CD4-positive, alpha-beta memory T cell (primary cell): Measurements from ENCODE around the gene SYT15. TPM values are rescaled to one million over a fixed set of nuclear protein-coding genes. Genes with fewer than 3 reads are reported as not detected.

ENCODE experiments used
- CTCF ChIA-PET: fragments of 350-600 bp; sonication (Branson Sonifier 250); formaldehyde crosslinking; loops from one replicate; lab custom pipeline; 2021; ENCODE audit warnings: inconsistent platforms; ENCODE audit not compliant: partially characterized antibody; lab: Charles Lee
- POLR2A ChIA-PET: fragments of 350-600 bp; sonication (Branson Sonifier 250); formaldehyde crosslinking; loops from one replicate; lab custom pipeline; 2021; ENCODE audit not compliant: partially characterized antibody; lab: Charles Lee
- DNase-seq, 5 donors: peaks; one replicate each; pipeline versions ENCODE4 v3.0.0 to v3.0.0-alpha.2; 2020 to 2022; ENCODE audit warnings: mixed read lengths in 1 of 5
- H3K27ac ChIP-seq: one replicate; pipeline ENCODE4 v1.7.0; 2013; ENCODE audit warnings: low read depth, low read length
- H3K27me3 ChIP-seq: 2 replicates; pipeline ENCODE4 v1.7.0; 2013; ENCODE audit warnings: mild to moderate bottlenecking, low read length, moderate library complexity; ENCODE audit not compliant: insufficient read depth
- H3K36me3 ChIP-seq: 2 replicates; pipeline ENCODE4 v1.7.0; 2013; ENCODE audit warnings: mild to moderate bottlenecking, low read length, moderate library complexity; ENCODE audit not compliant: insufficient read depth
- H3K4me1 ChIP-seq: 2 replicates; pipeline ENCODE4 v1.7.0; 2013; ENCODE audit warnings: mild to moderate bottlenecking, low read length, moderate library complexity; ENCODE audit not compliant: insufficient read depth
- H3K4me3 ChIP-seq, 2 donors: one replicate each; pipeline ENCODE4 v1.7.0; 2013; ENCODE audit warnings: low read length in 2 of 2, mild to moderate bottlenecking in 1 of 2
- H3K9me3 ChIP-seq, 2 donors: one replicate each; pipeline ENCODE4 v1.7.0; 2013; ENCODE audit warnings: low read length in 2 of 2, control low read depth in 1 of 2; ENCODE audit not compliant: control insufficient read depth in 1 of 2
- H3K27ac Mint-ChIP-seq, 7 donors: one replicate each; pipeline ENCODE4 v1.8.0; 2020 to 2021; ENCODE audit warnings: mixed read lengths in 7 of 7, mild to moderate bottlenecking in 6 of 7, inconsistent platforms in 3 of 7, moderate library complexity in 3 of 7
- H3K27me3 Mint-ChIP-seq, 2 donors: one replicate each; pipeline ENCODE4 v1.8.0; 2020 to 2021; ENCODE audit warnings: mixed read lengths in 2 of 2
- H3K36me3 Mint-ChIP-seq, 2 donors: one replicate each; pipeline ENCODE4 v1.8.0; 2020 to 2021; ENCODE audit warnings: mixed read lengths in 2 of 2, inconsistent platforms in 1 of 2, mild to moderate bottlenecking in 1 of 2
- H3K4me1 Mint-ChIP-seq, 4 donors: one replicate each; pipeline ENCODE4 v1.8.0; 2020 to 2021; ENCODE audit warnings: mixed read lengths in 4 of 4, mild to moderate bottlenecking in 1 of 4
- H3K4me3 Mint-ChIP-seq, 8 donors: one replicate each; pipeline ENCODE4 v1.8.0; 2020 to 2021; ENCODE audit warnings: mixed read lengths in 8 of 8, mild to moderate bottlenecking in 7 of 8, moderate library complexity in 6 of 8, inconsistent platforms in 3 of 8
- H3K9me3 Mint-ChIP-seq, 8 donors: one replicate each; pipeline ENCODE4 v1.8.0; 2020 to 2021; ENCODE audit warnings: mixed read lengths in 8 of 8, mild to moderate bottlenecking in 5 of 8, inconsistent platforms in 3 of 8, moderate library complexity in 1 of 8
- intact Hi-C: fragments of 100-400 bp; cut with micrococcal nuclease; formaldehyde crosslinking; loops from one replicate; pipeline ENCODE4 v1.15.1; 2023
- polyA plus RNA-seq, 2 donors: library from polyadenylated mRNA; unstranded; fragments of 300-500 nt; fragmentation: Illumina TruSeq; gene quantifications; one replicate each; pipeline ENCODE4 v1.2.3, GENCODE V29; 2021
- total RNA-seq, 2 experiments: library from RNA; stranded (reverse); gene quantifications; one replicate each; pipeline ENCODE4 v1.2.3, GENCODE V29; 2021

SYT15 gene
- total and polyA plus RNA-seq, 4 experiments from 2014 or later, result 0.10 to 1.7 (median 0.55) TPM

- H3K27me3 Mint-ChIP-seq, result peaks cover 36 to 38% of the 10 kb centered on the region in 2 donors
- no peak overlapping the region for H3K27ac Mint-ChIP-seq
- H3K9me3 ChIP-seq, result no peaks in the 10 kb centered on the region
- no peak overlapping the region for H3K4me3 Mint-ChIP-seq
- H3K4me1 Mint-ChIP-seq, result peaks cover 1 to 10% (median 5%) of the 10 kb centered on the region in 4 donors
- no peaks in the 10 kb centered on the region for H3K36me3 ChIP-seq
- no peaks in the 10 kb centered on the region for H3K4me1 ChIP-seq
- peak in 1 of 5 donors; percentile 35 for DNase-seq
- ChIA-PET POLR2A (no interaction called here), CTCF (no interaction called here)
- peaks cover 3% of the 10 kb centered on the region for H3K27me3 ChIP-seq
- H3K9me3 Mint-ChIP-seq, result peaks cover 0 to 3% (median 0%) of the 10 kb centered on the region in 8 donors
- H3K4me3 ChIP-seq, result no peak overlapping the region
- intact Hi-C loops, result no loop called here
- H3K36me3 Mint-ChIP-seq, result no peaks in the 10 kb centered on the region
- H3K27ac ChIP-seq, result no peak overlapping the region
These were observed 42.1 kb upstream of the SYT15 start for GRCh38 chr10:46536781-46537180.

- intact Hi-C loops, result no loop called here
- Mint-ChIP-seq H3K4me1 (peaks cover 1 to 10% (median 6%) of the 10 kb centered on the region in 4 donors), H3K27me3 (peaks cover 38 to 39% of the 10 kb centered on the region in 2 donors), H3K27ac (no peak overlapping the region), H3K36me3 (no peaks in the 10 kb centered on the region), H3K4me3 (no peak overlapping the region), H3K9me3 (peaks cover 0 to 3% (median 0%) of the 10 kb centered on the region in 8 donors)
- ChIA-PET POLR2A (no interaction called here), CTCF (no interaction called here)
- Histone ChIP-seq H3K4me1 (no peaks in the 10 kb centered on the region), H3K27me3 (peaks cover 3% of the 10 kb centered on the region), H3K36me3 (no peaks in the 10 kb centered on the region), H3K27ac (no peak overlapping the region), H3K9me3 (no peaks in the 10 kb centered on the region), H3K4me3 (no peak overlapping the region)
- peak in 1 of 5 donors; percentile 1 for DNase-seq
These were observed 41.6 kb upstream of the SYT15 start for GRCh38 chr10:46537309-46537708.

- Mint-ChIP-seq H3K36me3 (no peaks in the 10 kb centered on the region), H3K4me3 (no peak overlapping the region), H3K9me3 (peaks cover 0 to 3% (median 0%) of the 10 kb centered on the region in 8 donors), H3K27me3 (peaks cover 40 to 46% of the 10 kb centered on the region in 2 donors), H3K4me1 (peaks cover 1 to 13% (median 6%) of the 10 kb centered on the region in 4 donors), H3K27ac (no peak overlapping the region)
- DNase-seq, result no peak
- CTCF ChIA-PET, result no interaction called here
- Histone ChIP-seq H3K36me3 (no peaks in the 10 kb centered on the region), H3K9me3 (no peaks in the 10 kb centered on the region), H3K4me3 (no peak overlapping the region), H3K27me3 (peaks cover 7% of the 10 kb centered on the region), H3K27ac (no peak overlapping the region), H3K4me1 (no peaks in the 10 kb centered on the region)
- intact Hi-C loops, result no loop called here
- POLR2A ChIA-PET, result no interaction called here
These were observed 40.8 kb upstream of the SYT15 start for GRCh38 chr10:46538155-46538554.

- ChIA-PET POLR2A (no interaction called here), CTCF (interaction anchor here (1.8 kb wide), 1 partner anchor 8 kb away, joined by 7 read pairs; no protein-coding TSS in a partner anchor)
- no peak overlapping the region for H3K4me3 Mint-ChIP-seq
- Histone ChIP-seq H3K27me3 (peaks cover 7% of the 10 kb centered on the region), H3K4me3 (no peak overlapping the region), H3K27ac (no peak overlapping the region), H3K9me3 (no peaks in the 10 kb centered on the region), H3K4me1 (no peaks in the 10 kb centered on the region), H3K36me3 (no peaks in the 10 kb centered on the region)
- peaks cover 44 to 51% of the 10 kb centered on the region in 2 donors for H3K27me3 Mint-ChIP-seq
- H3K4me1 Mint-ChIP-seq, result peaks cover 1 to 13% (median 6%) of the 10 kb centered on the region in 4 donors
- peak in 1 of 5 donors; percentile 4 for DNase-seq
- no peak overlapping the region for H3K27ac Mint-ChIP-seq
- H3K36me3 Mint-ChIP-seq, result no peaks in the 10 kb centered on the region
- H3K9me3 Mint-ChIP-seq, result peaks cover 0 to 3% (median 0%) of the 10 kb centered on the region in 8 donors
- intact Hi-C loops, result no loop called here
These were observed 40.1 kb upstream of the SYT15 start for GRCh38 chr10:46538717-46539426.

GRCh38 chr10:46539596-46540411 lies 39.1 kb upstream of the SYT15 start:
- Mint-ChIP-seq H3K27ac (no peak overlapping the region), H3K36me3 (no peaks in the 10 kb centered on the region), H3K27me3 (peaks cover 44 to 52% of the 10 kb centered on the region in 2 donors), H3K9me3 (peaks cover 0 to 3% (median 0%) of the 10 kb centered on the region in 8 donors), H3K4me3 (no peak overlapping the region), H3K4me1 (peaks cover 1 to 13% (median 6%) of the 10 kb centered on the region in 4 donors)
- no peaks in the 10 kb centered on the region for H3K4me1 ChIP-seq
- intact Hi-C loops, result no loop called here
- ChIA-PET POLR2A (no interaction called here), CTCF (interaction anchor here (1.8 kb wide), 1 partner anchor 8 kb away, joined by 7 read pairs; no protein-coding TSS in a partner anchor)
- no peaks in the 10 kb centered on the region for H3K9me3 ChIP-seq
- no peak overlapping the region for H3K27ac ChIP-seq
- peak in 1 of 5 donors; percentile 9 for DNase-seq
- H3K4me3 ChIP-seq, result no peak overlapping the region
- peaks cover 7% of the 10 kb centered on the region for H3K27me3 ChIP-seq
- H3K36me3 ChIP-seq, result no peaks in the 10 kb centered on the region

GRCh38 chr10:46540412-46541016 lies 38.4 kb upstream of the SYT15 start:
- CTCF ChIA-PET, result interaction anchor here (1.8 kb wide), 1 partner anchor 9 kb away, joined by 7 read pairs; no protein-coding TSS in a partner anchor
- H3K27me3 Mint-ChIP-seq, result peaks cover 44 to 52% of the 10 kb centered on the region in 2 donors
- H3K4me1 Mint-ChIP-seq, result peaks cover 1 to 13% (median 6%) of the 10 kb centered on the region in 4 donors
- H3K27ac ChIP-seq, result no peak overlapping the region
- H3K27me3 ChIP-seq, result peaks cover 7% of the 10 kb centered on the region
- H3K4me1 ChIP-seq, result no peaks in the 10 kb centered on the region
- H3K9me3 Mint-ChIP-seq, result peaks cover 0 to 3% (median 0%) of the 10 kb centered on the region in 8 donors
- no peaks in the 10 kb centered on the region for H3K9me3 ChIP-seq
- H3K4me3 Mint-ChIP-seq, result peak overlapping the region in 3 of 8 donors; percentile 32 to 50 (median 38)
- H3K27ac Mint-ChIP-seq, result no peak overlapping the region
- H3K36me3 ChIP-seq, result no peaks in the 10 kb centered on the region
- H3K4me3 ChIP-seq, result no peak overlapping the region
- POLR2A ChIA-PET, result no interaction called here
- peak in 1 of 5 donors; percentile 21 for DNase-seq
- intact Hi-C loops, result no loop called here
- H3K36me3 Mint-ChIP-seq, result no peaks in the 10 kb centered on the region
